ENCODE results near the gene ARID5B.

Gene ARID5B

GRCh38 chr10:61887772-61888171 is 13.7 kb upstream of the ARID5B start:
- no peak for DNase-seq

DNA sequence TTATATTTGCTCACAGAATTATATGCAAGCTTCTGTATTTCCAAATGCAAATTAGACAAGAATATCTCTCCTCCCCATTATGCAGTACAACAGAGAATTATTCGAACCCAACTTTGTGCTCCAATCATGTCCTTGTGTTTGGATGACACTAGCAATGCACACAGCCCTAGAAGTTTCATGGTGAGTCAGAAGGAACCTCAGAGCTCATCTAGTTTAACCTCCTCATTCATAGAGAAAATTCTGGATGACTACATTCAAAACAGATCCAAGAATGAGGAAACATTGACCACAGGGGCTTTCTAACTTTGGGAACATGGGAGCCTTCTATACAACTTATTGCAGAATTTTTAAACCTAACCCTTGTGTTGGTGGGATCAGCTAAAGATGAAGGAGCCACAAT is 12.8 kb upstream of the ARID5B start:
- no peak for DNase-seq

DNA sequence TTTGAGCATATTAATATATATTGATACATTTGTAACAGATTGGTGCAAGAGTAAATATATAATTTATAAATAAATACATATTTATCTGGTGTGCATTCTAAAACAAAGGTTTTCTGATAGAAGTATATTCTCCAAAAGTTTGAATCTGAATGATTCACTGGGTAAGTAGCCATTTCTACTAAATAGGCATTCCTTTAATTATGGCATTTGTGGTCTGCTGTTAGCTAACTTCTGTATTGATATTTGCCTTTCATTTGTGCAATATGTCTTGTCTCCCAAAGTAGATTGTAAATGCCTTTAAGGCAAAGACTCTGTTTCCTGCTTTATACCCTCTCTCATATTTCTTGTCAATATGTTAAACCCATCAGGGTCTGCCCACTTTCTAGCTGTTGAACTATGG is 11.1 kb upstream of the ARID5B start:
- no peak for DNase-seq

DNA sequence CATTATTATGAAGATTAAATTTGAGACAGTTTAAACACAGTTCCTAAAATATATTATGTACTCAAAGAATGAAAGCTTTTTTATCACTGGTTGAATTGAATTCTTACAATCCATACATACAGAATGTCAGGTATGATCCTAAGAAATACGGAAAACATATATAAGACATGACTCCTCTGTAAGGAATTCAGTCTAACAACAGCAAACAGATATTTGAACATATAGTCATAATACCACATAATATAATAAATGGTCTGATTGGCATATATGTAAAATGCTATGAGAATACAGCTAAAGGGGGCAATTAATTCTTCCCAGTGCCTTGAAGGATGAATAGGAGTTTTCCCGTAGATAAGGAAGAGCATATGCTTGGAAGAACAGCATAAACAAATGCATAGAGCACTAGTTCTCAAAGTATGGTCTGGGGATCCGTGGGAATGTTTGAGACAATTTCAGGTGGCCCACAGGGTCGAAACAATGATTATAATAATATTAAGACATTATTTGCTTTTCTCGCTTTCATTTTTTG is 10.6 kb upstream of the ARID5B start:
- no peak for DNase-seq

DNA sequence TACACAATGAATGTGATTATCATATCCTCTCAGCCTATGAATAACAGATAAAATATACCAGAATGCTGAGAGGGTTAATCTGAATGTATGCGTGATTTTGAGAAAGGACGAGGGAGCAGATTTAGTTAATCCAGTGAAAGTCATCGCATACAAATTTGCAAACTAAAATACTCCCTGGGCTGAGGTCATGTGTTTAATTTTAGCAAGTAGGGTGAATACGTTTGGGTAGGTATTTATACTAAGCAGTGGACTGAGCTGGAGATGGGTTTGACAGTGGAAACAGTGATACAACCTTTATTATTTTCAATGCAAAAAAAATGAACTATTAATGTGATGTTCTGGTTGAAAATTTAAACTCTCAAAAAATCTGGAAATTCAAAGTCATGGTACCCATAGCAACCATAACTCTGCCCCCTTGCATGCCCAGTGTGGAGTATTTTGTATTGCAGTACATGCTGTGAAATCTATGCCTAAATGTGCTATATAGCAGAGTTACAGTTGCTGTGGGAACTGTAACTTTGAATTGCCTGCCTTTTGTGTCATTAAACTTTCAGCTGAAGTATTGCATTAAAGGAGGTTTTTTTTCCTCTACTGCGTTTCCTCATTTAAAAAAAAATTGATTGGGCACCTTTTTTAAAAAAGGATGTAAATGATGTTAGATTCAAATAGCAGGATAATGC is 9.5 kb upstream of the ARID5B start:
- DNase-seq, result peak in 1 of 58 donors; percentile 4

DNA sequence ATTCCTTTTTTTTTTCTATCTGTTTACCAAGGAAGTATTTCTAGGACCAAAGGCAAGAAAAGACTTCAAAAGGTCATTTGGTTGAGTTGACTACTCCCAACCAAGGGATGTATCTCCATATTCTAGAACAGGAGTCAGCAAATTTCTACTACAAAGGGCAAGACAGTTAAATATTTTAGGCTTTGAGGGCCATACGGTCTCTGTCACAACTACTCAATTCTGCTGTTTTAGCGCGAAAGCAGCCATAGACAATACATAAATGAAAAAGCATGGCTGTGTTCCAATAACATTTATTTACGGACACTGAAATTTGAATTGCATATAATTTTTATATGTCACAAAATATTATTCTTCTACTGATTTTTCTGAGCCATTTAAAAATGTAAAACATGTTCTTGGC is 8.5 kb upstream of the ARID5B start:
- no peak for DNase-seq

DNA sequence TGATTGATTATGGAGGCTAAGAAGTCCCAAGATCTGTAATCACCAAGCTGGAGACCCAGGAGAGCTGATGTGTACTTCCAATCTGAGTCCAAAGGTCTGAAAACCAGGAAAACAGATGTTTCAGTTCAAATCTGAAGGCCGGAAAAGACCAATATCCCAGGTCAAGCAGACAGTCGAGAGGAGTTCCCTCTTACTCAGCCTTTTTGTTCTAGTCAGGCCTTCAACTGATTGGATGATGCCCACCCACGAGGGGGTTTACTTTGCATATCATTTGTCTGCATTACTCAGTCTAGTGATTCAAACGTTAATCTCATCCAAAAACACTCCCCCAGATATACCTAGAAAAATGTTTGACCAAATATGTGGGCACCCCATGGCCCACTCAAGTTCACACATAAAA is 7.4 kb upstream of the ARID5B start:
- DNase-seq, result no peak

DNA sequence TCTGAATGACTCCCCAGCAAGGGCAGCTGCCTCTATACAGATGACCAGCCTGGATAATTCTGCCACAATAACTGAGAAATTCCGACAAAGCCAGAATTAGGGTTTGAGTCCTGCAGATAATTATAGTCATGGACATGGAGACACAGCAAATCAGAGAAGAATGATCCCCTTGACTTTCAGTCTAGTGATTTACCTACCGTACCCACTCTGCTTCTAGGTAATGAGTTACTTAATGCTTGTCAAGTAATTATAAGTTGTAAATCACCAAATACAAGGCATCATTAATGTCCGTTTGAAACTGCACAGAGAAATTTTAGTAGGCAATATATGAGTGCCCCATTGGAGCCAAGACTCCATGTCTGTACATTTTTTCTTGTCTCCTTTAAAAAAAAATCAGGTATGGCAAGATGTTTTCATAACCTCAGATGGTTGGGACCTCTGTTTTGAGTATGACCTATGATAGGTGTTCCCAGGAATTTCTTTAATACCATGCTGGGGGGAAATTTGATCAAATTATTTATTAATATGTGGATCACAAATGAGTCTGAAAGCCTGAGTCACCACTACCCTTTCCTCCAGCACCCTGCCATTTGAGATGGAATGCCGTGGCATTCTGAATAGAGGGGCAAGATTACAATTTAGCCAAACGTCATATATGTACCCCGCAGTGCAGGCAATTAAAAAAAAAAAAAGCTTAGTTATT is 5.5 kb upstream of the ARID5B start:
- no peak for DNase-seq

- DNase-seq, result peak in 45 of 58 donors; percentile 8 to 72 (median 35)
Observed at GRCh38 chr10:61896854-61897661, 4.4 kb upstream of the ARID5B start.

- DNase-seq, result peak in 43 of 58 donors; percentile 1 to 62 (median 31)
Observed at GRCh38 chr10:61897671-61898434, 3.6 kb upstream of the ARID5B start.

DNA sequence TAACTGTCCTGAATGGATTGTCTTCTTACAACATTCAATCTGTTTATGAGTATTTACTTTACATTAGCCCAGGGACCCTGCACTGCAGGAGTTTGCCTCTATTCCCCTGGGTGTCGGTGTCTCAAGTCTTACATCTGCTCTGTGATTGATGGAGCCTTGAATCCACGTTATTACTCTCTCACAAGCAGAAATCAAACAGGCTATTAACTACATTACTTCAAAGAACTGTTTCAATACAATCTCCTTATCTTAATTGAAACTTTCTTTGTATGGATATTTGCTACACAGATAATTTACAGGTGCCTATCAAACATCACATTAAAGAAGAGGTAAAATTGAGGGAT is 3.1 kb upstream of the ARID5B start:
- no peak for DNase-seq

GRCh38 chr10:61899069-61899531 is 2.4 kb upstream of the ARID5B start:
- DNase-seq, result no peak

- no peak for DNase-seq
Observed at GRCh38 chr10:61899663-61899996, 1.9 kb upstream of the ARID5B start.

GRCh38 chr10:61899997-61900828 is 1.3 kb upstream of the ARID5B start:
- DNase-seq, result peak in 46 of 58 donors; percentile 4 to 74 (median 32)

- peak in 19 of 58 donors; percentile 35 to 80 (median 68) for DNase-seq
Observed at GRCh38 chr10:61901829-61902444, 438 bp downstream of the ARID5B start.

DNA sequence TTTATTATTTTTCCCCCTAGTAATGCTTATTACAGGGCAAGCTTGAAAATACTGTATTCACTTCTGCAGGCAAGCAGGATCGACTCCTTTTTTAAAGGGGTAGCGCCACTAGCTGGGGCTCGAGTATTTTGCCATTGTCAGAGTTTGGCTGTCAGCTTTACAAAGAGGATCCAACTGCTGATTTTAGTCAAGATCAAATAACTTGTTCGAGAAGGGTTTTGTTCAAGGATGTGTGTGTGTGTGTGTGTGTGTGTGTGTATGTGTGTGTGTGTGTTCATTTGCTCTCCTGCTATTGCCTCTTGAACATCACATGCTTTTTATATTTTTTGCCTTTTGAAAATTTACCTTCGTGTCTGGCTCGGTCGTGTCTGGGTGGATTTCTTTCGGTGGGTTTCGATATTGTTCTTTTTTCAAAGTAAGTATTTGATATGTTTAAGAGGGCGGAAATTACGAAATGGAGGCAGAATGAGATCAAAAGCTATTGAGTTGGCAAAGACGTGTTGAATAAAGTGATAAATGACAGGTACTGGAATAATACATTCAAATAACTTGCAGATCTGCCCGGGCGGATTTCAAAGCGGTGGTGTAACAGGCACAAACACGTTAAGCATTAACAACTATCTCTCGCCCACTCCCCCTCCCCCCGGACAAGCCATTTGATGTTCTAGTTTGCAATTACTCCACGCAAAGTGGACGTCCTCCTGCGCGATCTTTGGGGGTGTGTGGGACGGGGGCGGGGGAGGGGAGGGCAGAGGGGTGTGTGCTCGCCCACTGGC is 1.1 kb downstream of the ARID5B start:
- peak in 49 of 58 donors; percentile 4 to 80 (median 52) for DNase-seq

GRCh38 chr10:61903221-61903927 is 1.9 kb downstream of the ARID5B start:
- peak in 49 of 58 donors; percentile 21 to 82 (median 53) for DNase-seq

GRCh38 chr10:61903928-61904344 is 2.4 kb downstream of the ARID5B start:
- peak in 1 of 58 donors; percentile 9 for DNase-seq
